Eye (tissue), 1 donor: Measurements from ENCODE around the gene CLDN34.

Experiments
- DNase-seq: peaks from one replicate; pipeline ENCODE4 v3.0.0-alpha.2; 2015

The CLDN34 gene

GRCh38 chrX:9966775-9967408 lies at the start of gene CLDN34:
TSS of gene CLDN34 (plus strand) at chrX:9967358. CDS start at chrX:9967358, 0 bp downstream.
- no peak for DNase-seq

- DNase-seq: no peak
Observed at GRCh38 chrX:9917861-9918260, 49.3 kb upstream of the CLDN34 start.

GRCh38 chrX:9919632-9920172 lies 47.5 kb upstream of the CLDN34 start:
- no peak for DNase-seq

DNA sequence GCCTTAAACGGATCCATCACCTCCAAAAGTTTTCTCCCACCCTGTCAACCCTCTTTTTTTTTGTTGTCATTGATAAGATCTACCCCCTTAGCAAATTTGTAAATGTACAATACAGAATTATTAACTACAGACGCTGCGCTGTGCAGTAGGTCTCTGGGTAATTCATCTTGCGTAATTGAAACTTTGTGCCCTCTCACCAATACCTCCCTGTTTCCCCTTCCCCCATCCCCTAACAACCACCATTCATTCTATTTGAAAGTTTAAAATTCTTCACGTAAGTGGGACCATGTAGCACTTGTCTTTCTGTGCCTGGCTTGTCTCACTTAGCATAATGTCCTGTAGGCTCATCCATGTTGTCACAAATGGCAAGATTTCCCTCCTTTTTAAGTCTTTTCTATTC lies 45.8 kb upstream of the CLDN34 start:
- no peak for DNase-seq

DNA sequence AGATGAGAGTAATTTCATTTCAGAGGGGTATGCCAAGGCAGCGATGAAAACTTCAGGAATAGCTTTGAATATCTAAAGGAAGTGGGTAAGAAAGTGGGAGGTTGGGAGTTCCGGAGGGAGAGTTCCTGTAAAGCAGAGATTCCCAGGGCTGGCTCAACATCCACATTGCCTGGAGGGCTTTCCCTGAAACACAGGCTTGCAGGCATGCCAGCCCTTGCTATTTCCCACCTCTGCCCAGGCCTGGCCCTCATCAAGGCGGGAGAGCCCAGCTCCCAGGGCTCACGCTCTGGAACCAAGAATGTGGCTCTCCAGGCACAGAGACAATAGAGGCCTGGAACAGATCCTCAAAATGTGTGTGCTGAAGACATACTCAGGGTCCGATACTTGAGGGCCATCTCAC lies 43.8 kb upstream of the CLDN34 start:
- DNase-seq: no peak

- DNase-seq: no peak
Observed at GRCh38 chrX:9926002-9926401, 41.2 kb upstream of the CLDN34 start.

DNA sequence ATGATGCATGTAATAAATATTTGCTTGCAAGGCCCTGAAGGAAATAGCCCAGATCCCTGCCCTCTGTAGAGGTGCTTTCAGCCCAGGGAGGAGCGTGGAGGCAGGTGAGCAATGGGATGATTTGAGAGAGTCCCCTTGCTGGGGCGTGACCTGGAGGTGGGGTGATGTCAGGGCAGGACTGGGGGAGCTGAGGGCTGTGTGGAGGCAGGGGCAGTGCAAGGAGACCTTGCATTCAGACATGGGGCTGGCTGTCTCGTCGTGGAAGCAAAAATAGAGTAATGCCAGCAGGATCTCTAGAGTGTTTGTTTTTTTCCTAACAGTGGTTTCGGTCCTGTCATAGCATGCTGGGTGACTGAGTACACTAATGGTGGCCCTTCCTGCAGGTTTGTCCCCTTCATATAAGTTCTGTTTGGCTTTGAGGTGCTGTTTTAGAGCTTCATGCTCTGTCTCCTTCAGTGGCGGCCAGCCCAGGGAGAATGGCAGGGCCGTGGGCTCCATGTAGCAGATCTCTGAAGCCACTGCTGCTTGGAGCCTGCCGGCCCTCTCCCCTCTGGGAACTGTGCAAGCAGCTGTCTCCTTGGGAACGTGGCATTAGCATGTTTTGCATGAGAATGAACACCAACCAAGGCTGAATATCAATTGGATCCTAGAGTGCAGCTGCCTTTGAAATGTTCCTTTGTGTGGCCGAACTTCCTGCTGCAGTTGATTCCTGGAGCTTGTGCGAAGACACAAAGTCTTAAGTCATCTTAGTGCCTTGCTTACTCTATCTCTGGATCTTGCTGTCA lies 39.3 kb upstream of the CLDN34 start:
- DNase-seq: peak; percentile 73

GRCh38 chrX:9935436-9935835 lies 31.7 kb upstream of the CLDN34 start:
- DNase-seq: no peak

- DNase-seq: no peak
Observed at GRCh38 chrX:9937761-9938160, 29.4 kb upstream of the CLDN34 start.

DNA sequence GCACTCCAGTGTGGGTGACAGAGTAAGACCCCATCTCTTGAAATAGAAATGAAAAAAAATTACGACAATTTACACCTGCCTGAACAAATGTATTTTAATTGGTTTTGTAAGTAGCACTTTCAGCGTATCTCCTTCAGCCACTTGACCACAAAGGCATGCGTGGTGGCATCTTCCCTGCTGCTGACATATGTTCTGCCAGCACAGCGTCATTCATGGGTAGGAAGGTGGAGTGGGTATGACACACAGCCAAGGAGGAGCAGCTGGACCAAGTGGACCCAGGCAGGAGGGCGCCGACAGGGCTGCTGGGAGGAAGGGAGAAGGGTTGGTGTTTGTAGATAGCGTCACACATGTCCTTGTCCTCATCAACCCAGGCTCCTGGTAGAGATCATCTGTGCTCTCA lies 28.6 kb upstream of the CLDN34 start:
- no peak for DNase-seq

DNA sequence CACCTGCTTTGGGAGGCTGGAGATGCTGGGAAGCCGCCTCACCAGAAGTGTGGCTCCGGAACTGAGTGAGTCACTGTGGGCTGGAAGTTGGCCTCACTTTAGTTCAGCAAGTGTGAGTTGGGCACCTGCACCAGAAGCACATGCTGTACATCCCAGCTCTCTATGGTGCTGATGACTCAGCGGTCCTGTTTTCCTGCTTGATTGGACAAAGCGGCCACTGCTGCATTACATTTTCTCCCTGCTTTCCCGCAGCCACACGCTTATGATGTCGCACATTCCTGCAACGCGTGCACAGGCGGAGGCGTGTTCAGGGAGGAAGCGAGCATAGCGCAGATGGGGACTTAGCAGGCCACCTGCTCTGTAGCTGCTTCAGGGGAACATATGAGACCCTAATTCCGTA lies 26.7 kb upstream of the CLDN34 start:
- no peak for DNase-seq

DNA sequence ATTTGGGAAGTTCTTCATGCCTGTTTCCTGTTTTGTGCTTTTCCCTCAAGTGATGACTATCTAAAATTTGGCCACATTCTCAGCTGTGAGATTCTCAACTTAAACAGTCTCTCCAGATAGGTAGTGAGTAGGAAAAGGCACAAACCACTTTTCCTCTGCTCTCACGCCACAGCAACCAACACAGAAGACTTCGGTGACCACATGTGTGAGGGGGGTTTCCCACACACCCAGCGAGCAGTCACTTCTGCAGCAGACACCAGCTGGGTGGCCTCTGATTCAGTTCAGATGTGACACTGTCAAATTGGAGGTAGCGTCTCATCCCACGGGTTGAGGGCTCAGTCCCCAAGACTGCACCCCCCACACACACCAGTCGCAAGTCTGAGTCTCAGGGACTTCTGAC lies 25.1 kb upstream of the CLDN34 start:
- no peak for DNase-seq

- no peak for DNase-seq
Observed at GRCh38 chrX:9943420-9943819, 23.7 kb upstream of the CLDN34 start.

GRCh38 chrX:9947131-9947794 lies 19.9 kb upstream of the CLDN34 start:
- peak; percentile 43 for DNase-seq

GRCh38 chrX:9948406-9948805 lies 18.8 kb upstream of the CLDN34 start:
- DNase-seq: peak; percentile 1

DNA sequence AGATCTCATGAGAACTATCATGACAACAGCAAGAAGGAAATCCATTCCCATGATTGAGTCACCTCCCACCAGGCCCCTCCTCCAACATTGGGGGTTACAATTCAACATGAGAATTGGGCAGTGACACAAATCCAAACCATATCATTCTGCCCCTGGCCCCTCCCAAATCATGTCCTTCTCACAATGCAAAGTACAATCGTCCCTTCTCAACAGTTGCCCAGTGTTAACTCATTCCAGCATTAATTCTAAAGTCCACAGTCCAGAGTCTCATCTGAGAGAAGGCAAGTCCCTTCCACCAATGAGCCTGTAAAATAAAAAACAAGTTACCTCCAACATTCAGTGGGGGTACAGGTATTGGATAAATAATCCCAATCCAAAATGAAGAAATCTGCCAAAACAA lies 14.9 kb upstream of the CLDN34 start:
- no peak for DNase-seq

DNA sequence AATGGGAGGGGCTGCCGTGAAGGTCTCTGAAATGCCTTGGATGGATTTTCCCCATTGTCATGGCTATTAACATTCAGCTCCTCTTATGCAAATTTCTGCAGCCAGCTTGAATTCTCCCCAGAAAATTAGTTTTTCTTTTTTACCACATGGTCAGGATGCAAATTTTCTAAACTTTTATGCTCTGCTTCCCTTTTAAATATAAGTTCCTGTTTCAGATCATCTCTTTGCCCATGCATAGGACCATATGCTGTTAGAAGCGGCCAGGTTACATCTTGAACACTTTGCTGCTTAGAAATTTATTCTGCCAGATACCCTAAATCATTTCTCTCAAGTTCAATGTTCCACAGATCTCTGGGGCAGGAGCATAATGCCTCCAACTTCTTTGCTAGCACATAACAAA lies 13.8 kb upstream of the CLDN34 start:
- no peak for DNase-seq

DNA sequence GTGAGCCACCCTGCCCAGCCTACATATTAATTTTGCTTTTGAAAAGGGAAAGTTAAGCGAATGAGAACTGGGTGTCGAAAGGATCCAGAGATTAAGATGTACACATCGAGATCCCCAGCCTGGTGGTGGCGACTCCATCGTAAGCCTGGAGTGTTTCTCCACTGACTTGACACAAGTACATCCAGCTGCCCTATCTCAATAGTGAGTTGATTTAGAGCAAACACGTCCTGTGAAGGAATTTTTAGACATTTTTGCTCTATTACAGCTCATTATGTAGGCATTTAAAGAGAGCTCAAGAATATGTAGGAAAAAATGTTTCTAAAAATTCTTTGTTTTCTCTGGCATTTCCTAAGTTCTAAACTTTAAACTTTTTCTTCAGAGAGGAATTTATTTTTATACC lies 11.7 kb upstream of the CLDN34 start:
- no peak for DNase-seq

- DNase-seq: no peak
Observed at GRCh38 chrX:9957743-9958142, 9.4 kb upstream of the CLDN34 start.

DNA sequence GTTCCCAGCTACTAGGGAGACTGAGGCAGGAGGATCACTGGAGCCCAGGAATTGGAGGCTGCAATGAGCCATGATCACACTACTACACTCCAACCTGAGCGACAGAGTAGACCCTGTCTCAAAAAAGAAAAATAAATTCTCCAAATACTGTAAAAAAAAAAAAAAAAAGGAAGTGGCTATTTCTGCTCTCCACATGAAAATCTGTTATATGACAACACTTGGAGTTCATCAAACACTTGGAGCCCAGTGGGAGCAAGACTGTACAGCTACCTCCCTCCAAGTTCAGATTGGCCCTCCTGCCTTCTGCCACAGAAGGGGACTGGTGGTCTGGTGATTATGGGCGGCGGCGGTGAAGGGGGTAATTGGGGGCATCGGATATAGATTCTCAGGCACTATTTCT lies 9.0 kb upstream of the CLDN34 start:
- DNase-seq: no peak

DNA sequence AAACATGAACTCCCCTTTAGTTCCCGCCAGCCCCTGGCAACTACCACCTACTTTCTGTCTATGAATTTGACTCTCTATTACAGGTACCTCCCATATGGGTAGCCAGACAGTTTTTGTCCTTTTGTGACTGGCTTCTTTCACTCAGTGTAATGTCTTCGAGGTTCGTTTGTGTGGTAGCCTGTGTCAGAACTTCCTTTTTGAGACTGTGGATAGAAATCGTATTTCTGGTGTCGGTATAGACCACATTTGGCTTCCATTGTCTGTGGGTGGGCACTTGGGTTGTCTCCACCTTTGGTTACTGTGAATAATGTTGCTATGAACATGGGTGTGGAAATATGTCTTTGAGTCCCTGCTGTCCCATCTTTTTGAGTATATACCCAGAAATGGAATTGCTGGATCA lies 5.4 kb upstream of the CLDN34 start:
- no peak for DNase-seq

DNA sequence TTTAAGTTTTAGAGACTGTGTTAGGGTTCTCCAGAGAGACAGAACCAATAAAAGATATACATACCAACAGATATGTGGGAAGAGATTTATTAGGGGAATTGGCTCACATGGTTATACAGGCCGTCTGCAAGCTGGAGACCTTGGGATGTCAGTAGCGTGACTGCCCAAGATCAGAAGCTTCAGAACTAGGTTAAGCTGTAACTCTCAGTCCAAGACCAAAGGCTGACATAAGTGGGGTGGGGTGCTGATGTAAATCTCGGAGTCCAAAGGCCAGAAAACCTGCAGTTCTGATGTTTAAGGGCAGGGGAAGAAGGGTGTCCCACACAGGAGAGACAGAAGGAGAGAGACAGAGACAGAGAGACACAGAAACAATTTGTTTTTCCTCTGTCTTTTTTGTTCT lies 10.5 kb downstream of the CLDN34 start:
- DNase-seq: no peak

- no peak for DNase-seq
Observed at GRCh38 chrX:9980401-9980800, 13.2 kb downstream of the CLDN34 start.

DNA sequence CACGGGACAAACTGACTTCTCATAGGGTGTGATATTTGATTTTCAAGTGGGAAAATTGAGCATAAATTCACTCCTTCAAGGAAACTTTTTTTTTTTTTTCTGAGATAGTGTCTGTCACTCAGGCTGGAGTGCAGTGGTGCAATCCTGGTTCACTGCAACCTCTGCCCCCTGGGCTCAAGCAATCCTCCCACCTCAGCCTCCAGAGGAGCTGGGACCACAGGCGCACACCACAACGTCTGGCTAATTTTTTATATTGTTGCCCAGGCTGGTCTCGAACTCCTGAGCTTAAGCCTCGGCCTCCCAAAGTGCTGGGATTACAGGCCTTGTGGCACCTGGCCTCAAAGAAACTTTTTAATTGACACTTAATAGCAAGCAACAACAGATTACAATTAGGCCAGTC lies 13.8 kb downstream of the CLDN34 start:
- DNase-seq: no peak
